HG02571 (cell line): Measurements from ENCODE around the gene YBX2.

ENCODE experiments used
- ATAC-seq: cut with Tn5 transposase; IDR thresholded peaks from one replicate; pipeline ENCODE4 v1.9.1; 2021; ENCODE audit warnings: mild to moderate bottlenecking, moderate library complexity; ENCODE audit not compliant: unreplicated experiment

The YBX2 gene

DNA sequence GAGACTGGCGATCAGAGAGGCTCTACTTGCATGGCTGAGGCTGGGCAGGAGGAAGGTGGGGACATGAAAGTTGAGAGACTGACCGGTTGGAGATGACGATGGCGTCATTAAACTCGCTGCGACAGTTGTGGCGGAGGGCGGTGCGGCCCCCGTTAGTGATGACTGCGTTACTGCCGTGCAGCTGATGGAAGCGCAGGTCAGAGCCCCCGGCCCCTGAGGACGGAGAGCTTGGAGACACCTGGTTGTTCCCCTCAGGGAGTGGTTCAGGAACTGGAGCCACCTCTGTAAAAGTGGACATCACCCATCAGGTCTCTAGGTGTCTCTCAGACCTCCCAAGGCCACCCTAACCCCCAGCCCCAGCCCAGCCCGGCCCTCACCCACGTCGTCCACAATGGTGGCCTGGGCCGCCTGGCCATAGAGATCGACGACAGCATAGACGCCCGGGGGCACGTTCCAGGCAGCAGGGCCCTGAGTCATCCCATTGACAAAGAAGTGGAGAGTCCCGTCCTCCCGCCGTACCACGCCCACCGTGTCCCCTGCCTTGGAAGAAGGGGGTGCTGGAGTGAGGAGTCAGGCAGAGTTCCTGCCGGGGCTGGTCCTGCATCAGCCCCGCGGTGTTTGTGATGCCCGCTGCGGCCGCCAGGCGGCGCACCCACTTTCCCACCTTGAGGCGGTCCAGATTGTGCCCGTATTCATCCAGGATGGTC is 29.4 kb upstream of the YBX2 start:
- ATAC-seq: no peak

DNA sequence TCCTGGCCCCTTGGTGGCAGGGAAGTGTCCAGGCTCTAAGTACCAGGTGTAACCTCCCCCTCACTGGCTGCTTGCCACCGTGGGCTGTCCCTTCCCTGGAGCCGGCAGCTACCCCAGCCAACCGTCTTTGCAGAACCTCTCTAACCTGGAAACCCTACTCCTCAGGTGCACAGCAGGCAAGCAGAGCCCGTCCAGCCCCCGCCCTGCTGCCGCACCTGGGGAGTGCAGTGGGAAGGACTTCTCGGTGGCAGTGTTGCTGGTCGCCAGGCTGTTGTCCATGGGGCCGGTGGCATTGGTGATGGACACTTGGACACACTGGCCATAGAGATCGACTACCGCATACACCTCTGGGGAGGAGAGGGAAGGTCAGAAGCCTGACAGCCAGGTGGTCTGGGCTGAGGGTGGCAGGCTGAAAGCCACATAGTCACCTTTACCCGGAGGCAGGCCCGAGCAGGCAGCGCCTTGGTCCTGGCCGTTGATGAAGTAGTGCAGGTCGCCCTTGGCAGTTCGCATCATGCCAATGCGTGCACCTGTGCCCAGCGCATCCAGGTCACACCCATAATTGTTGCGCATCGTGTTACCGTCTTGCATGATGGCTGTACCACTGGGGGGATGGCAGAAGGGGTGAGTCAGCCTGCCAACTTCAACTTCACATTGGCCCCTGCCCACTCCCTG is 28.2 kb upstream of the YBX2 start:
- ATAC-seq: no peak

DNA sequence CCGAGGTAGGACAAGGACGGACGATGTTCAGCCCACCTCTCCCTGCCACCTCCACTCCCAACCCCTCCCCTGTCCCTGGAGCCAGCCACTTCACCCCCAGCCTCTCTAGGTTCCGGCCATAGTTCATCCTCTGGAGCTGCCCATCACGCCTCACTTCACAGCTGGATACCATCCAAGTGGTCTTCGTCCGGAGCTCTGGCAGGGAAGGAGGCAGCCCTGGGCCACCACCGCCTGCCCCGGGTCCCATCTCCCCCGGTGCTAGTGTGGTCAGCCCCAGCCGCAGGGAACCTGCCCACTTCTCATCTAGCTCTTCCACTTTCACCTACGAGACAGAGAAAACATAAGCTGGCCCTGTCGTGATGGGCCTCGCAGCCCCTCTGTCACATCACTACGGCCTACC is 27.0 kb upstream of the YBX2 start:
- no peak for ATAC-seq

DNA sequence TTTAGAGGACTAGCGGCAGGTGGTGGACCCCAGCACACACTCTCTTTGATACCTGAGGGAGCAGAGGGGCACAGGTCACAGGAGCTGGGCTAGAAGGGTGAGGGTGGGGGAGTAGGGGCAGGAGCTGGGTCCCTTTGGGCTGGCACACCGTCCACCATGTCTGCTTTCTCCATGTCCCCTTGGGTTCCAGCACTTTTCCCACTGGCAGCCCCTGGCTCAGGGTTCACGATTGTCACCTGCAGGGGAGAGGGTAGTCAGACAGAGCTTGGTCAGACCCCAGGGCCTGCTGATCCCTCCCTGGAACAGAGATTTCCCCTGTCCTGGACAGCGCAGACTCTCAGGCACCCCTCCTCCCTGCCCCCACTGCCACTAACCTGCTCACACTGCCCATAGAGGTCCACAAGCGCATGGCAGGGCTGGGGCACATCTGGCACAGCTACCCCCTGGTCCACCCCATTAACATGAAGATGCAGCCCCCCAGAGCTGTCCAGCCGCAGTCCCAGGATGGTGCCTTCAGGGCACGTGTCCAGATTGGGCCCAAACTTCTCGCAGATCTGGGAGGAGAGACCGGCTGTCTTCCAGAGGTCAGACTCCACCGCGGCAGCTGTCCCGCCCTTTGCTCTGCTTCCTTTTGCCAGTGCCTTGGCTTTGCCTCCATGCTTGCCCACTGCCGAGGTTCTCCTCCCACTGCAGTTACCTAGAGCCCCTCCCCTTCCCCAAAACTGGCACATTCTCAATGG is 23.9 kb upstream of the YBX2 start:
- ATAC-seq: no peak

DNA sequence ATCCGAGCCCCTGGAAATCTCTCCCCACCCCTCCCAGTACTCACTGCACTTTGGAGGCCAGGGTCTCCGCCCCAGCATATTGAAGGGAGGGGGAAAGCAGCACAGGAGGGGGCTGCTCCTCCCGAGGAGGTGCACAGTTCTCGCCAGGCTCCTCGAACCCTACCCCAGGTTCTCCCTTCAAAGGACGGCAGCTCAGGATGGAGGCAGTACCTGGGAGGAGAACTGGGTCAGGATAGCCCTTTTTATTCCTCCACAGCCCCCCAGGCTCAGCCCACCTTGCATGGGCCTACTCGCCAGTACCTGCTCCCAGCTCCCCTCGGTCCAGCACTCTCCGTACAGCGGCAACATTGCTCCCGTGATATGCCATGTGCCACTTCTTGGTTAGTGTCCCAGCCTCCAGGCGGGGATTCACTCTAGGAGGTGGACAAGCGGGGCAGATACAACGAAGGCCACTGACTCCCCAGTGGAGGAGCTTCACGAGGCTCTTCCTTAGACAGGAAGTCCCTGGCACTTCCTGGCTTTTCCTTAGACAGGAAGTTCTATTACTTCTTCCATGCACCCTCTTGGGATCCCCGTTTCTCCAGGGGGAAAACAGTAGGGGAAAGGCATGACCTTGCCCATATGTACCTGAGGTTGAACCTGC is 22.8 kb upstream of the YBX2 start:
- no peak for ATAC-seq

DNA sequence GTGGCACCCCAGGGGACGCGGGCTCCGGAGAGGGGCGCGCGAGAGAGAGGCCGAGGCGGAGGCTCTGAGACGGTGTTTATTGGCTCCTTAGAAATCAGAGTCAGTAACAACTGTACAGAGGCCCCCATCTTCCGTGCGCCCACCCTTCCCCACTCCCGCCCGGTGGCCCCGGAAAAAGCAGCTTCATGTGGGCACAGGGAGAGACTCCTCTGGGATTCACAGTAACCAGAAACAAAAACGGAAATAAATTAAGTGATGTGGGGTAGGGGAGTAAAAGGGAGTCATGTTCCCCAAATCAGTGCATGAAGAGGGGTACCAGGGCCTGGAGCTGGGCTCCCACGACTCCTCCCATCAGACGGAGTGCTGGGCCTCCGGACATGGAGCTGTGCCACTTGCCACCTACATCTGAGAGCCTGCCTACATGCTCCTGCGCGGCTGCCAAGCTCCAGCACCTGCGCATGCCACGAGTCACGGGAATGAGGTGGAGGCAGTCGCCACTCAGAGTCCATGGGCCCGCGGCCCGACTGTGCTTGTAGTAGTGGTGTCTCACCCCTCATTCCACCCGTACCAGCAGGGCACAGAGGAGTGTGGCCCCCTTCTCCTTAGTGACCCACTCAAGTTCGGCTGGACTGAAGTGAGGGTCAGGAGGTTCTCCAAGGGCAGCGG is 21.3 kb upstream of the YBX2 start:
- no peak for ATAC-seq

DNA sequence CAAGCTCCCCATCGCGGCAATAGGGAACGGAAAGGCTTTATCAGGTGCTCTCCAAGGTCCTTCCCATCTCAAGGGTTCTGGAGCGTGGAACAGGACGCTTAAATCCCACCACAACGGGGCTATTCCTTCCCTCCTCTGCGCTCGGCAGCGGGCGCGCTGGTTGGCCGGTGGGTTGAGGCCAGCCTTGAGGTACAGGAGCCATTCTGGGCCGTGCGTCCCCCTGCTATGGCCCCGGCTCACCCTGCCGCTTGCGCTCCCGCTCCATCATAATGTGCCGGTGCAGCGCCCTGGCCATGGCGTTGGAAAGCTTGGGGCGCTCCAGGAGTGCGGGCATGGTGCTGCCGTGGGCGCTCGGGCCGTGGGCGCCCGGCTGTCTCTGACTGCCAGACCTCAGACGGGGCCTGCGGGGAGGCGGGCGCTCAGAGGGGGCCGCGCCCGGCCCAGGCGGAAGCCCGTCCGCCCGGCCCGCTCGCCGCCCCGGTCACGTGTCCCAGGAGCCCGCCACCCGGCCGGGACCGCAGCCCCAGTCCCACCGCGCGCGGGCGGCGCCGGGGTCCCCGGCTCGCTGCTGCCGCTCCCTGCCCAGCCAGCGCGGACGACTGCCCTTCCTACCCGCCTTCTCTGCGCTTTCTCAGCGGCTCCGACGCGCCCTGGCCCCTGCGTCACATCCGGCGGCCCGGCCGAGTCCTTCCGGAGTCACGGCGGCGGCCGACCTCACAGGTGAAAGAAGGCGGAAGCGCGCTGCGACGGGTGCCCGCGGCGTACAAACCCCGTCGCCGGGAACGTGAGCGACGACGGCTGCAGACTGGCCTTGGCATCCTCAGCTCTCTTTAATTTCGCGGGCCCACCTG is 20.5 kb upstream of the YBX2 start, which contains the start of gene GPS2:
TSS of gene GPS2 (minus strand) at position 642 of the 851 bp plus-strand sequence. CDS start at position 334, 308 bp downstream.
- ATAC-seq: peak; percentile 61

DNA sequence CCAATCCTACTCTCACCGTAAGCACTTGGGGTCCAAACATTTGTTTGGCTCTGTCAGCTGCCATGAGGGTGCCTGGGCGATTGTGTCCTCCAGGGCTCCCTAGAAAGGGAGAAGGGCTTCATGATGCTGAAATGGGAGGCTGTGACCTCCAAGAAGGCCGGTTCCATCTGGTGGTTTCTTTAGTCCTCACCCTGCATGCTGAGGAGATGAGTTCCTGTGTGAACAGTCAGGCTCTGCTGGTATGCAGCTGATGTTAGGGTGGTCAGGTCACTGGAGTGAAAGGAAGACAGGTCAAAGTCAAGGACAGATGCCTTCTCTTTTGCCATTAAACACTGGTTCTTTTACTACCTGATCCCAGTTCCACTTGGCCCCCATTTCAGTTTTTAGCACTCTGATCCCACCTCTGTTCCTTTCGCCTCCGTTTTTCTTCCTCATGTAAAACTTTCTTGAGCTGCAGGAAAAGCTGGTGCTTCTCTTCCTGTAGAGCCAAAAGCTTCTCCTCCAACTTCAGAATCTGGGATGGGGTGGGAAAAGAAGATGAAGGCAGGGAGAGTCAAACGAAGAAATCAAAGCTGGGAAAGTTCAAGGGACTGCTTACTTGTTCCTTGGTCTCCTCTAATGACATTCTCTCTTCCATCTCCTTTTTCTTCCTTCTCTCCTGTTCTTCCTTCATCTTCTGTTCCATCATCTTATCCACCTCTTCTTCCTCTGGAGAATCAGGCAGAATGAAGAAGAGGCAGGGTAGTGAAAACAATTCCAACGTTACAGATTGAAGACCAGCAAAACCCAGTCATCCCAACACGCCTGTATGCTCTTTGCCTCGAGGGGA is 19.7 kb upstream of the YBX2 start:
- ATAC-seq: no peak

DNA sequence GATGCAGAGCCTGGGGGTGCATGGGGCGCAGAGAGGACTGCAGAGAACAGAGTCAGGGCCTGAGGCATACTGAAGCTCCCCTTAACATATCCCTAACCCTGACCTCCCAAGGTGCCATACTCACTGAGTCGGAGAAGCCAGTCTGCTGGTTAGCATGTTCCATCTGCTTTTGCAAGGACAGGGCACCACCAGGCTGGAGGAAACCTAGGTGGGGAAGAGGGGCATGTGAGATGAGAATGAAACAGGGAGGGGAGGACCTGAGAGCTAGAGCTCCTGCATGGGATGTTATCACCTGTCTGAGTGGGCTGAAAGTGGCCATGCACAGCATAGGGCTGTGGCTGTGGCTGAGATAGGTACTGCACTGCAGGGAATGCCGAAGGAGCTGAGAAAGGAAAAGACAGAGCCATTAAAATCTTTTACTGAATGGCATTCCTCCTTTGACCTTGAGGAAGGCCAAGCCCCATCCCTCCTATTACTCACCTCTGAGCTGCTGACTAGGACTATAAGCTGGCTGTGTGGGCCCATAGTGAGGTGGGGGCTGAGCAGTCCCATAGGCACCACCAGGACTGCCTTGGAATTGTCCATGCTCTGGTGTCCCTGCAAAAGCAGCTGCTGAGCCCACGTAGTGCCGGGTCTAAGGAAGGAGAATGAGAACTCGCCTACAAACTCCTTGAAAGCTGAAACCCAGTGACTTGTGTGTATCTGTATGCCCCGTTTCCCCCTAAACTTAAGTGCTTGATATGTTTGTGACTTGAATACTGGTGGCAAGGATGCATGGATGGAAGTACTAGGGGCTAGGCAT is 18.9 kb upstream of the YBX2 start:
- ATAC-seq: no peak

DNA sequence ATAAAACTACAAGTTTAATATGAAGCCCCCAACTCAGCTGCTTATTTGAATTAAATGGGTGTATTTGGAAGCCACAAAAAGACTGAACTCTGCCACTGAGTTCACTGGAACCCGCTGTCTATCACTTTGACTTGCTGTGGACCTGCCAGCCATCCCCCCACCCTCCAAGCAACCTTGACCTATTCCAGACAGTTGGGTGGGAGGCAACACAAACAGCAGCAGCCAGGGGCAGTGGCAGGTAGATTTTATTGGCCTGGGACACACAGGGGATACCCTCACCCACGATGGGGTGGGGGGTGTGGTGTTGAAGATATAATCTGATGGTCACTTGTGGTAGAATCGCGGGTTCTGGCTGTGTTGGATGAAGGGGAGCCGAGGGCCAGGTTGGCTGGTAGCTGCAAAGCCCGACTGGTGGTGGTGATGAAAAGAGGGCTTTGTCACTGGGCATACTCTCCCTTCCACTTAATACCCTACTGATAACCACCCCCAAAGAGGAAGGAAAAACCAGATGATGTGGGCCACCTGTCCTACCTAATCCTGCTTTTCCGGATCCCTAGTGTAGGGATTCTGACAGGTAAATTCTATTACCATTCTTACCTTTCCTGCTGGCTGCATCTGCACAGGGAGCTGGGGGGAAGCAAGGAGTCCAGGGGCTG is 18.1 kb upstream of the YBX2 start:
- no peak for ATAC-seq

DNA sequence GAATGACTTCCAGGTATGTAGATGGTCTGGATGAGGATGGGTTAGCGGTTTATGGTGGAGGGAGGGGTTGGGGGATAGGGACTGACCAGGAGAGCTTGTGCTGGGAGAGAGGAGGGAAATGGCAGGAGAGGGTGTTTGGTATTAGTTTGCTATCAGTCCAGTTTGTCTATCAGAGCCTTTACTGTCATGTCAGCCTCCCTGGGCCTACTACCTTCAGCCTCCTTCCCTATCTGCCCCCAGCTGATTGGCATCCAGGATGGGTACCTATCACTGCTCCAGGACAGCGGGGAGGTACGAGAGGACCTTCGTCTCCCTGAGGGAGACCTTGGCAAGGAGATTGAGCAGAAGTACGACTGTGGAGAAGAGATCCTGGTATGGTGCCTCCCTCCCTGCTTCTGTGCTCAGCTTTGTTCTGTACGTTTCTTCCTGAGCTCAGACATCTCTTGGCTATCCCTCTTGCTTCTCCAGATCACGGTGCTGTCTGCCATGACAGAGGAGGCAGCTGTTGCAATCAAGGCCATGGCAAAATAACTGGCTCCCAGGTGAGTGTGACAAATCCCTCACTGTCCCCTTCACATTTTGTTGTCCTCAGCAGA is 16.8 kb upstream of the YBX2 start:
- ATAC-seq: no peak

DNA sequence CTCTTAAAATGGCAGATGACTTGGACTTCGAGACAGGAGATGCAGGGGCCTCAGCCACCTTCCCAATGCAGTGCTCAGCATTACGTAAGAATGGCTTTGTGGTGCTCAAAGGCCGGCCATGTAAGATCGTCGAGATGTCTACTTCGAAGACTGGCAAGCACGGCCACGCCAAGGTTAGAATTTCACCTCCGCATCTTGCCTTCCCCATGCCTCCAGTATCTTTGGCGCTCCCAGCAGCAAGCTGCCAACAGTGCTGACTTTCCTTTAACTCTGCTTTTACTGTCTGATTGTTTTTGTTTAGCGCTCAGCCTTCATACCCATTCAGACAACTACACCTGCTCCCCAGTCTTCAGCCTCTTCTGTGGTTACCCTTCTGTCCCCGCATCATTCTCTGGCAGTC is 15.2 kb upstream of the YBX2 start:
- ATAC-seq: no peak

DNA sequence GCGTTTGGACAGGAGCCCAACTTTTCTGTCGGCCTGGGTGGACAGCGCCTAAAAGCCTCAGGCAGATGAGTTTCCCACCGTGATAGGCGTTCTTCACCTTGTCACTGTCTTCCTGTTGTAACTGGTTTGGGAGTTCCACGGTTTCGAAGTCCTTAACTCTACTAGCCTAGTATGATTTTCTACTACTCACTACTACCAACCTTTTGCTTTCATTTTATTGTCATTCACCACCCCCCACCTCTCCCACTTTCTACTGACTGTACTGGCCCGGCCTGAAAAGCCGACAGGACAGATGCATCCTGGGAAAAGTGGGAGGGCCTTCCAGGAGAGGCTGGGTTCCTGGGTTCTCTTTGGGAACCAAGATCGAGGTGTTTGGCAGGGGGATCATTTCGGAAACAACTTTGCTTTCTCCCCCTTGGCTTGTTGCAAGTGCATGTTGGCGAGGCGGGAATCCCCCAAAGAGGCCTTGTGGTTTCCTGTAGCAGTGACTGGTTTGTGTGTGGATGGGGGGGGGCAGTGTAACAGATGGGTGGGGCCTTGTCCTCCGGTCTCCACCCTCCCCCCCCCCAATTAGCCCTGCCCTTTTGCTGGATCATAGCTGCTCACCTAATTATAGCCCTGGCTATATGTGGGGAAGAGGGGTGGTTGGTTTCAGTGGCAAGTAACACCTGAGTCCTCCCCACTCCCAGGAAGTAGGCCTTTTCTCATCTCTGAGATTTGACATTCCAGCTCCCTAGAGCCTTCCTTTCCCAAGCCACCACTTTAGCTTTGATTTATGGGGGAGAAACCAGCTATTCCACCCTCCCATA is 14.4 kb upstream of the YBX2 start:
- no peak for ATAC-seq

DNA sequence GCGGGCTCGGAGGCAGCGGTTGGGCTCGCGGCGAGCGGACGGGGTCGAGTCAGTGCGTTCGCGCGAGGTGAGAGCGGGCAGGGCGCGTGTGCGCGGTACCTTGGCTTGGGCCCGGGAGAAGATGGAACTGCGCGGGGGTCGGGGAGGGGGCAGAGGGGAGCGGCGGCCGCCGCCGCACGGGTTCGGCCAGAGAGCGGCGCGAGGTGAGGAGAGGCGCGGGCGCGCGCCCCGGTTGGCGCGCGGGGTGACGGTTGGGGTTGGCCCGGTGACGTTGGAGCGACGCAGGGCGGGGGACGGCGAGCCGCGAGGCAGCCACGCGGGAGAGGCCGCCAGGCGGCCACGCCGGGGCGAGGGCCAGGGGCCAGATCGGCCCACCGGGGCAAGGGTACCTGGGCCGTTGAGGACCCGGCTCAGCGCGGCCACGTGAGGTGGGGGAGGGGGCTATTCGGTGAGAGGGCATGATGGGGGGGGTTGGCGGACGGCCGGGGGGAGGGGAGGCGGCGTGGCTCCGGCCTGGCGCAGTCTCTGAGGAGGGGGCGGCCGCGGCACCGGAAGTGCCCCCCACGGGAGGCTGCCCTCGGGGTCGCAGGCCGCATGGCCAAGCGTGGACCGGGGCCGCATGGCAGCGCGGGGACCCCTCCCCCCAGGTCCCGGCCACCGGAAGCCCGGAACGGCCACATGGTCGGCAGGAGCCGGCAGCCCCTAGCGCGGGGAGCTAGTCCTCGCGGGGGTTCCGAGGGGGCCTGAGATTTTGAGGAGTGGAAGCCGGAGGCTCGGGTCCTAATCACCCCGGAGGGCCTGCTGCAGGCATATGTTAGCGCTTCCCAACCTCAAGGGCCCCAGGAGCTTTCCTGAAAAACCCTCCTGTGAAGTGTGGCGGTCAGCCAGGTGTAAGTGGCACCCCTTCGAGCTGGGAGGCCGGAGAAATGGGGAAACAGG is 13.5 kb upstream of the YBX2 start:
- no peak for ATAC-seq

DNA sequence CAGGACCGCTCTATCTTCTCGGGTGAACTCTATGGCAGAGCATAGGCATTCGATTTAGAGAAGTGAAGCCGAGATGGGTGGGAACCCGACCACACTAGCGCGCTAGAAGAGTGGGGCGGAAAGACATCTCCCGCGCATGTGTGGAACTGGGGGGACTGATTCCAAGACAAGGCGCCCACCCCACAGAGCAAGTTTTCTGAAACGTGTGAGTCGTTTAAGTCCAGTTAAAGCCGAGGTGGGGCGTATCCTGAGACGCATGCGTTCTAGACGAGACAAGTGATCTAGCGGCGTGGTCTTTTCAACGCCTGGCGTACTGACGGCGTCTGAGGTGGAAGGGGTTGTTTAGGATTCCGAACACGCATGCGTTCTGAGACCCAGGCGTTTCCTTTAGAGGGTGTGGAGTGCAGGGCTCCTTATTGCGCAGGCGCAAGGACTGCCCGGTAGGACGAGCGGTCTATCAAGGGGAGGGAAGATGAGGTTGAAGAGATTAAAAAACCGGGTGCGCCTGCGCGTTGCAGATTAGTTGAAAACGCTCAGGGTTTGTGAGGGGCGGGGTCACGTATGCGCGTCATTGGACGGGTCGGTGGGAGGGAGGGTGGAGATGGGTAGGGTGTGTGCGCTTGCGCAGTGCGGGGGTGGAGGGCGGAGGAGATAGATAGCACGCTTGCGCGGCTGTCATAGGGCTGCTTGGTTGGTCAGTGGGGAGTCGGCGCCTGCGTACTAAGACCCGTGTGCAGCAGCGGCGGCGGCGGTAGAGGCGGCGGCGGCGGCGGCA is 12.7 kb upstream of the YBX2 start, which contains the start of gene EIF5A:
TSS of gene EIF5A (plus strand) at position 718 of the 775 bp plus-strand sequence. CDS start 2,008 bp downstream, outside the sequence.
- ATAC-seq: peak; percentile 69
